Liver (tissue), 9 donors: ENCODE data around the gene STH. TPM values are rescaled to one million over a fixed set of nuclear protein-coding genes. Genes with fewer than 3 reads are reported as not detected.

Source experiments
- DNase-seq: peaks from one replicate; pipeline ENCODE4 v3.0.0-alpha.2; 2017; ENCODE audit warnings: low spot score
- H3K27ac ChIP-seq, 2 donors: one replicate each; pipeline ENCODE4 v1.7.0; 2013; ENCODE audit warnings: inconsistent platforms in 2 of 2, low read length in 2 of 2, control low read depth in 1 of 2, low read depth in 1 of 2, mild to moderate bottlenecking in 1 of 2
- H3K27me3 ChIP-seq, 4 donors: one replicate each; pipeline versions ENCODE4 v1.6.1 to v1.7.0; 2013; ENCODE audit warnings: low read length in 3 of 4, inconsistent platforms in 1 of 4, mild to moderate bottlenecking in 1 of 4, moderate library complexity in 1 of 4; ENCODE audit not compliant: control insufficient read depth in 4 of 4, insufficient read depth in 4 of 4
- H3K36me3 ChIP-seq, 4 donors: one replicate each; pipeline versions ENCODE4 v1.6.1 to v1.7.0; 2013; ENCODE audit warnings: low read length in 3 of 4, mild to moderate bottlenecking in 3 of 4, low read depth in 1 of 4, moderate library complexity in 1 of 4; ENCODE audit not compliant: control insufficient read depth in 4 of 4, insufficient read depth in 3 of 4
- H3K4me1 ChIP-seq, 4 donors: one replicate each; pipeline versions ENCODE4 v1.6.1 to v1.7.0; 2013; ENCODE audit warnings: low read length in 3 of 4, mild to moderate bottlenecking in 3 of 4, moderate library complexity in 1 of 4; ENCODE audit not compliant: control insufficient read depth in 4 of 4, insufficient read depth in 4 of 4
- H3K4me3 ChIP-seq, 3 donors: one replicate each; pipeline versions ENCODE4 v1.6.1 to v1.7.0; 2013; ENCODE audit warnings: low read length in 3 of 3, control low read depth in 1 of 3, low read depth in 1 of 3, mild to moderate bottlenecking in 1 of 3
- H3K9ac ChIP-seq, 2 donors: one replicate each; pipeline ENCODE4 v1.7.0; 2013; ENCODE audit warnings: low read length in 2 of 2, mild to moderate bottlenecking in 2 of 2, moderate library complexity in 2 of 2, control low read depth in 1 of 2, low read depth in 1 of 2
- H3K9me3 ChIP-seq, 4 donors: one replicate each; pipeline versions ENCODE4 v1.6.1 to v1.7.0; 2013; ENCODE audit warnings: low read length in 3 of 4; ENCODE audit not compliant: control insufficient read depth in 4 of 4
- ATF3 ChIP-seq: IDR thresholded peaks from 2 replicates; pipeline ENCODE4 v1.6.1; 2016; ENCODE audit warnings: antibody characterized with exemption
- FOXA1 ChIP-seq: IDR thresholded peaks from 2 replicates; pipeline ENCODE4 v1.6.1; 2016; ENCODE audit warnings: antibody characterized with exemption
- FOXA2 ChIP-seq: IDR thresholded peaks from 2 replicates; pipeline ENCODE4 v1.6.1; 2016; ENCODE audit warnings: antibody characterized with exemption
- GABPA ChIP-seq, 2 donors: IDR thresholded peaks in 1 of 2; conservative IDR thresholded peaks in 1 of 2; 2 replicates each; pipeline ENCODE4 v1.6.1; 2016; ENCODE audit warnings: antibody characterized with exemption in 2 of 2, mild to moderate bottlenecking in 1 of 2, moderate library complexity in 1 of 2
- HNF4A ChIP-seq, 2 donors: conservative IDR thresholded peaks; 2 replicates each; pipeline ENCODE4 v1.6.1; 2016; ENCODE audit warnings: antibody characterized with exemption in 2 of 2, mild to moderate bottlenecking in 2 of 2
- HNF4G ChIP-seq: IDR thresholded peaks from 2 replicates; pipeline ENCODE4 v1.6.1; 2016; ENCODE audit warnings: antibody characterized with exemption
- JUND ChIP-seq, 2 donors: IDR thresholded peaks; 2 replicates each; pipeline ENCODE4 v1.6.1; 2016; ENCODE audit warnings: antibody characterized with exemption in 2 of 2
- NR2F2 ChIP-seq: IDR thresholded peaks from 2 replicates; pipeline ENCODE4 v1.6.1; 2016; ENCODE audit warnings: antibody characterized with exemption
- RAD21 ChIP-seq, 2 donors: IDR thresholded peaks; 2 replicates each; pipeline ENCODE4 v1.6.1; 2016; ENCODE audit warnings: antibody characterized with exemption in 2 of 2, mild to moderate bottlenecking in 2 of 2
- REST ChIP-seq: IDR thresholded peaks from 2 replicates; pipeline ENCODE4 v1.6.1; 2016; ENCODE audit warnings: antibody characterized with exemption, mild to moderate bottlenecking
- RXRA ChIP-seq, 2 donors: IDR thresholded peaks; 2 replicates each; pipeline ENCODE4 v1.6.1; 2017 to 2018; ENCODE audit warnings: antibody characterized with exemption in 2 of 2, mild to moderate bottlenecking in 1 of 2
- SP1 ChIP-seq: IDR thresholded peaks from 2 replicates; pipeline ENCODE4 v1.6.1; 2018; ENCODE audit warnings: antibody characterized with exemption, mild to moderate bottlenecking
- TAF1 ChIP-seq: conservative IDR thresholded peaks from 2 replicates; pipeline ENCODE4 v1.6.1; 2016; ENCODE audit warnings: antibody characterized with exemption, mild to moderate bottlenecking
- YY1 ChIP-seq: IDR thresholded peaks from 2 replicates; pipeline ENCODE4 v1.6.1; 2016; ENCODE audit warnings: antibody characterized with exemption, mild to moderate bottlenecking
- ZBTB33 ChIP-seq: IDR thresholded peaks from 2 replicates; pipeline ENCODE4 v1.6.1; 2016; ENCODE audit warnings: antibody characterized with exemption
- WGBS: extraction: QIAGEN DNeasy Blood & Tissue Kit; methylation state at CpG from one replicate; pipeline ENCODE4 v1.1.7; 2013; 5-methylcytosine and 5-hydroxymethylcytosine counted together
- polyA plus RNA-seq, 2 donors: library from polyadenylated mRNA; stranded (reverse) in 1 of 2; unstranded in 1 of 2; fragments of 200-250 nt in 1 of 2; fragments of >200 nt in 1 of 2; fragmentation: Nextera tagmentation in 1 of 2; extraction: Ambion mirVana in 1 of 2; gene quantifications; one replicate each; pipeline versions ENCODE4 v1.2.1 to v1.2.3, GENCODE V29; 2013 to 2015
- total RNA-seq, 2 donors: library from RNA; depleted of rRNA; stranded (reverse); fragments of >200 nt; gene quantifications; one replicate each; pipeline ENCODE4 v1.2.3, GENCODE V29; 2014
- donor health status: healthy.
- donor health status: healthy.
- donor health status: healthy.
- donor health status: healthy.
- donor health status: healthy.

The STH gene
- total and polyA plus RNA-seq, 4 donors: not detected

GRCh38 chr17:46025060-46025459 is 26.0 kb downstream of the STH start:
- Histone ChIP-seq H3K27me3 (no peaks in the 10 kb centered on the region), H3K4me1 (no peaks in the 10 kb centered on the region), H3K9me3 (no peaks in the 10 kb centered on the region), H3K36me3 (peaks cover 0 to 9% (median 7%) of the 10 kb centered on the region in 4 donors), H3K4me3 (no peak overlapping the region), H3K9ac (no peak overlapping the region), H3K27ac (no peak overlapping the region)
- TF ChIP-seq HNF4A (conservative IDR thresholded peaks at IDR 0.05) (no peak), GABPA (IDR thresholded peaks at IDR 0.05 in 1 of 2, conservative IDR thresholded peaks at IDR 0.05 in 1 of 2) (no peak), YY1 (no peak)
- no peak for DNase-seq
- WGBS: 95% methylated on average over 10 of the region's 10 CpGs

GRCh38 chr17:46025510-46026165 is 26.6 kb downstream of the STH start:
- Histone ChIP-seq H3K36me3 (peaks cover 0 to 13% (median 11%) of the 10 kb centered on the region in 4 donors), H3K4me1 (no peaks in the 10 kb centered on the region), H3K27ac (no peak overlapping the region), H3K9me3 (no peaks in the 10 kb centered on the region), H3K27me3 (no peaks in the 10 kb centered on the region), H3K4me3 (no peak overlapping the region), H3K9ac (no peak overlapping the region)
- TF ChIP-seq YY1 (no peak), TAF1 (no peak), ATF3 (no peak), SP1 (no peak), RAD21 (IDR thresholded peaks at IDR 0.05) (no peak), REST (no peak), FOXA2 (no peak), HNF4G (no peak), JUND (IDR thresholded peaks at IDR 0.05) (no peak), NR2F2 (no peak), RXRA (IDR thresholded peaks at IDR 0.05) (no peak), GABPA (IDR thresholded peaks at IDR 0.05 in 1 of 2, conservative IDR thresholded peaks at IDR 0.05 in 1 of 2) (no peak), FOXA1 (no peak), ZBTB33 (no peak)
- WGBS: 92% methylated on average over 8 of the region's 8 CpGs
- no peak for DNase-seq
